Hepatic stellate cell (primary cell): ENCODE measurements around the gene MPST.
"Not testable (repeated sequence)": the region's sequence is repeated elsewhere in the genome, so short reads cannot be mapped to it uniquely, and the experiment has no call there.

Experiments
- DNase-seq: peaks from one replicate; pipeline ENCODE4 v3.0.0; 2011; ENCODE audit warnings: low spot score

The MPST gene

DNA sequence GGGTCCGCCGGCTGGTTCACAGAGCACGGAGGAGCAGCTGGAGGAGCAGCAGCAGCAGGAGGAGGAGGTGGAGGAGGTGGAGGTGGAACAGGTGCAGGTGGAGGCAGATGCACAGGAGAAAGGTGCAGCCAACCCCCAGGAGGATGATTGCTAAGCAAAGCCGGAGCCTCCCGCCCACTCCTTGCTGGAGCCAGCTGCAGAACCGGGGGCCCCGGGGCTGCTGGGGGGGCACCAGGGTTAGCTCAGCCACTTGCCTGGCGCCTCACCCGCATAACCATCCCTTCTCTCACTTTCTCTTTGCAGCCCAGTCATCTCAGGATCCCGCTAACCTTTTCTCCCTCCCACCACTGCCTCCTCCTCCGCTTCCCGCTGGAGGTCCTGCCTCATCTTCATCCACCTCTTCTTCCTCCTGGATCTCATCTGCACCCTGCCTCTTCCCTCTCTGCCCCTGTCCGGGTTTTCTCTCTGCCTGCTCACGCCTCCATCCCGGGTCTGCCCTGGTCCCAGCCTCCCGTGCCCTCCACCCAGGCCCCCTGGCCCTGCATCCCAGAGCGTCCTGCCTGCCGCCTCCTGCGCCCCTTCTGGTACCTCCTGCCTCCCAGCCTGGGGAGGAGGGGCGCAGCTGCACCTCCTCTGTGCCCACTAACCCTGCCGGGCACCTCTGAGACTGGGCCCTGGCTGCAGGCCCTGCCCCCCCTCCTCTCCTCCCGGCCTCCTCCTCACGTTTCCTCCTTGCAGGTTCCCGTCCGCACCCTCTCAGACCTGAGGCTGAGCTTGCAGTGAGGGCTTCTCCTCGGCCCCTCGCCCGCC lies 41.5 kb downstream of the MPST start:
- no peak for DNase-seq

DNA sequence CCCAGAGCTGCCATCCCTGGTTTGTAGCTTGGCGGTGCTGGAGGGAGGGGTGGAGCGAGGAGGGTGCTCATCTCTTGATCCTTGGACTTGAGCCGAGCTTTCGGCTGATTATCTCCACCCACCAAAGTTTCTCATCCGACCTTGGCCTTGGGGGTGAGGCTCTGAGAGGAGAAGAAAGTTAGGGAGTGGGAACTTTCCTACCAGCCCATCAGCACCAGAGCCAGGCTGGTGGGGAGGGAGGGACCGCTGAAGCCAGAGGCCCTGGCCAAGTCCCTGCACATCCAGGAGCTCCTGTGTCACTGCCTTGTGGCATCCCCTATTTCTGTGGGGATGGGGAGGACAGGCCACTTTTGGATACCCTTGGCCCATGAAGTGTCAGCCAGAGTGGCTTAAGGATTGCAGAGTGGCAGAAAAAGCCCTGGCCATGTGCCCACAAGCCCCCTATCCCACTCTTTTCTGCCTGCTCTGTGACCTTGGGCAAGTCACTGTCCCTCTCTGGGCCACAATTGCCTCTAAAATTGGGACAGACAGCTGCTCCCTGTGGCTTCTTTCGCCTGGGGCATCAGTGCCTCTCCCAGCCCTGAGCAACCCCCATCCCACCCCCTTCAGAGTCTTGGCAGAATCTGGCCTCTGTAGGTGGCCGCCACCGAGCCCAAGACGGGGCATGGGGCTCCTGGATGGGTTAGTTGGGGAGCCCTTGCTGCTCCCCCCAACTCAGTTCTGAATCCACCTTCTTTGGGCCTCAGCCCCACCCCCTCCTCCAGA lies 42.3 kb downstream of the MPST start:
- no peak for DNase-seq

DNA sequence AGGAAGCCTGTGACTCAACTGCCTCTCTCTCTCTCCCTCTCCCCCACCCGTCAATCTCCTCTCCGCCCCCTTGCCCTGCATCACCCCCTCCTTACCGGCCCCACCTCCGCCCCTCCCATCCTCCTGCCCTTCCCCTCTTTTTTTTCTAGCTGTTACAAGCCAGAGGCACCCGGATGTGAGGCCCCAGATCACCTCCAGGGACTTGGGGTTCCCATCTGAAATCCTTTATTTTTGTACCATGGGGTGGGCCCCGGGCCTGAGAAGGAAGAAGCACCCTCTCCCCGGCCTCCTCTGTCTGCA lies 42.8 kb downstream of the MPST start:
- DNase-seq, result no peak

DNA sequence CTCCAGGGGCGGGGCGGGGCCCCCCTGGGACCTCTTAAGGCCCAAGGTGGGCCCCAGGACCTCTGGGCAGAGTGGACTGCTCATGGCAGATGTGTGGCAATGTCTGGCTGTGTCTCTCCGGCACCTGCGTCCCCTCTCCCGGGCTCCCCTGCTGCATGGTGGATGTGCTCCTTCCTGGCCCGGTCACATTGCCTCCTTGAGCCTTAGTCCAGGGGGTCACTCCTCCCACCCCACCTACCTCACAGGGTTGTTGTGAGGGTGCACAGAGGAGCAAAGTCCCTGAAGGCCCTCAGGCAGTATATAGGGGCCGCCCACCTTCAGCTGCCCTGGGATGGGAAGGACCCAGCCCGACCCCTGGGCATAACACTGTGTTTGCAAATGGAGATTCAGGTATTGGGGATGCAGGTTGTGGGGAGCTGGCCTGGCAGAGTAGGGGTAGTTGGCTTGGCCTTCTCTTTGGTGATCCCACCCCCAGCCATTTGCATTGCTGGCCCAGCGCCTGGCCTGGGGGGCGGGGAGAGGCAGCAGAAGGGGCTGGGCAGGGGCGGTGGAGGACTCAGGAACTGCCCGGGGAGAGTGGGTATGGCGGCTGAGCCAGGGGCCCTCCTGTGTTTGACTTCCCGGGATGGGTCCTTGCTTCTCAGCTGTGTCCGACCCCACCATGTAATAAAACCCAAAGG lies 43.3 kb downstream of the MPST start:
- no peak for DNase-seq

DNA sequence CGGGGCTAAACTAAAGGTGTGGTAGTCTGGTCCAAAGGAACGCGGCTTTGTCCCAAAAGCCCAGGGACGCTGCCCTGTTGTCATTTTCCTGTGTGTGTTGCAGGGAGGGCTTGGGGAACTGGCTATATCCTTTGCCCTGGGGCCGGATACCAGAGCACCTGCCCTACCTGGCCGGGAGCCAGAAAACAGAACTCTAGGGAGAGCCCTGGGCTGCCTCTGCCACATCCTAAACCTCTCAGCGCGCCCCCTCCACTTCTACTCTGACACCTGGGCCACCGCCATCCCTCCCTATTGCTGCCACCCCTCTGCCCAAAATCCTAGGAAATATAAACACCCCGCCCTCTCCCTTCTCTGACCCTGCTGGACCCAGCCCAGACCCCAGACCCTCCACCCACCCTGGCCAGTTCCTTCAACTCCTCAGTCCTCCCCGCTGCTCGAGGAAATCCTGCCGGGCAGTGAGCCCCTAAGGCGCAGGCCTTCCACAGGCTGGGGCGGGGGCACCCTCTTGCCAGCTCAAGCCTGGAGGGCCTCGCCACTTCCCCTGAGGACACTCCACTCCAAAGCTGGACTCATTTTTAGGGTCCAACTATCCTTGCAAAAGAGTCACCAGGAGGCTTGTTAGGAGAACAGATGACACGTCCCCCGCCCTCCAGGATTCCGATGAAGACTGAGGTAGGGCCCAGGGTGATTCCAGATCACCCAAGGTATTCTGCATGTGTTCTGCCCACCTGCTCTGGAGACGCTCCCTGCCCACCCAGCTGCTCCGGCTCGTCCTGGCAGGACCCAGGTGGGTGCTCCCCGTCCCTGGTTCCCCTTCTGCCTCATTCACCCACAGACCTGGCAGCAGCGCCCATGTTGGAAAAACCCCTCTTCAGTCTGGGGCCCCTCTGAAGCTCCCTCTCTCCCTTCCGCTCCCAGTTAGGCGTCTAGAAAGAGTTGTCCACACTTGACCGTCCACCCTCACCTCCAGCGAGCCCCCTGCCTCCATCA lies 44.2 kb downstream of the MPST start:
- DNase-seq, result no peak

DNA sequence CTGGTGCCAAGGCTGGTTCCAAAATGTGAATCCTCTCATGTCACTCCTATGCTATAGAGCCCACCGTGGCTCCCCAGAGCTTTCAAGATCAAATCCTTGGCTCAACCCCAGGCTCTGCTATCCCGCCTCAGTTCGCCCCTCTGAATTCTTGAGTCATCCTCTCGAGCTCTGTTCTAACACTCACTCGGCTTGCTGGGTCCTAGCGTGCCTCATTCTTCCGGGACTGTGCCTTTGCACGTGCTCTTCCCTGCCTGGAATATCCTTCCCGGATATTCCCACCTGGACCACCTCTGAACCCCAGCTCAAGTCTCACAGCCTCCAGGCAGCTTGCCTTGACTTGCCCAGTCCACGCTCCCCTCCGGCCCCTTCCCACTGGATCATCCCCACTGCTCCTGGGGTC lies 45.0 kb downstream of the MPST start:
- no peak for DNase-seq

DNA sequence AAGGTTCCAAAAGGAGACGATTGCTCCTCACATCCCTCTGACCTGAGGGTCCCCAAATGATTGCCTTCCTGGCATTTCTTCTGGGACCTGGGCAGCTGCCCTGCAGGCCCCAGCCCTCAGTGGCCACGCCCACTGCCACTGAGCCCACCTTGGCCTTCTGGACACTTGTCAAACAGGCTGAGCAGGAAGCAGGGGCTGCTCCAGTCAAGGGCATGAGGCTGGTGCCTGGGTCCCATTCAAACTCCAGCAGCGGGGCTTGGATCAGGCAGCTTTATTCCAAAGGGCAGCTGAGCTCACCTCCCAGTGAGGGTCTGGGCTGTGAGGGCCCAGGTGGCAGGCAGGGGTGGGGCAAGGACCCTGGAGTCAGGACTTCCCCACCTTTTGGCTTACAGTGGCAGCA lies 45.6 kb downstream of the MPST start:
- no peak for DNase-seq

DNA sequence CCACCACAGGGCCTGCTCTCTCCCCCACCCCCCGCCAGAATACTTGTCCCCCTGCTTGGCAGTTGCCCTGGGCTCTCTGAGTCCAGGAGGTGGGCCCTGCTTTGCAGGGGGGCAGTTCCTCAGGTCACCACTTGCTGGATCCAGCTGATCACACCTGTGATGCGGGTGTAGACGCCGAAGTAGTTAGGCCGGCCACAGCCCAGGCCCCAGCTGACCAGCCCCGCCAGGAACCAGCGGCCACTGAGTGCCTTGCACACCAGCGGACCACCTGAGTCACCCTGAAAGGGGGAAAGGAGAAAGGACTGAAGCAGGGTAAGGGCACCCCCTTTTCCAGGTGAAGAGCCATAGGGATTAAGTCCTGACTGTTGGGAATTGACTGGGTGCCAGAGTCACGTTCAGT lies 46.4 kb downstream of the MPST start:
- DNase-seq, result no peak

DNA sequence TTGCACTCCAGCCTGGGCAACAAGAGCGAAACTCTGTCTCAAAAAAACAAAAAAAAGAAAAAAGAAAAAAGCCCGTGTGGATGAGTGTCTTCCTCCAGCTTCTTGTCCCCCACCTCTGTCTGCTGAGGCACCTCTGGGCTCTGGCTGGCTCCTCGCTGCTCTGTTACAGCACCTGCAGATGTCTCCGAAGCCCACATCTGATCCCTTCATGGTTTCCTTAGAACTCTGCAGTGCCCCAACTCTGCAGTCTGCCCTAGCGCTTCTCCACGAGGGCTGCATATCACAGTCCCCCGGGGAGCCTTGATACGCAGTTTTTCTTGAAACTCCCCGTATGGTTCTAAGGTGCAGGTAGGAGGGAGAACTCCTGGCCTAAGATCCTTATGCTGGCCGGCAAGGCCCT lies 47.9 kb downstream of the MPST start:
- DNase-seq, result no peak

DNA sequence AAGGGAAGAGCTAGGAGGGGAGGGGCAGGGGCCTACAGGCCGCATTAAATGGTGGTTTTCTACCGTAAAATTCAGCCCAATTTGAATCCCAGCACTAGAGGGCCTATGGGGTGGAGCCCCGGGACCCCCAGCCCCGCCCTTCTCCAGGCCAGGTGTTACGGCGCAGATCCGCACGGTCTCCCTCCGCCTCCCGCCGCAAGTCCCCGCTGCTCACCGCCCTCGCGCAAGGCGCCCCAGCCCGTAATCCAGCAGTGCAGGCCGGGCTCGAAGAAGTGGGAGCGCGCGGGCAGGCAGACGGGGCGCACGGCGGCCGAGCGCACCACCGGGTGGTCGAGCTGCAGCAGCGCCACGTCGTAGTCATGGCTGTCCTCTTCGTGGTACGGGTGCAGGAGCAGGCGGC lies 49.3 kb downstream of the MPST start:
- no peak for DNase-seq

DNA sequence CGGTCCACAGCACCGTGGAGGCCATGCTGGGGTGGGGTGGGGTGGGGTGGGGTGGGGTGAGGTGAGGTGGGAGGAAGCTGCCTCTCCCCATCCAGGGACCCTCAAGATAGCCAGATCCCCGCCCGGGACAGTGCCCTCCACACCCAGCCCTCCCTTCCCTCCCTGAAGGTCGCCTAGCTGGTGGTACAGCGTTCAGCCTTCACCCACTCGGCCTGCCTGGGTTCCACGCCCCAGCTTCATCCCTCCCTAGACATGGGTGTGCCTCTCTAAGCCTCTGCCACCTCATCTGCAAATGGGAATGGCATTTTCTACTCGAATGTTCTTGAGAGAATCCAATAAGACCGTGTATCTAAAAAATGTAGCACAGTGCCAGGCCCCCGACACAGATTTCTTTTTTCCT lies 49.8 kb downstream of the MPST start:
- no peak for DNase-seq

DNA sequence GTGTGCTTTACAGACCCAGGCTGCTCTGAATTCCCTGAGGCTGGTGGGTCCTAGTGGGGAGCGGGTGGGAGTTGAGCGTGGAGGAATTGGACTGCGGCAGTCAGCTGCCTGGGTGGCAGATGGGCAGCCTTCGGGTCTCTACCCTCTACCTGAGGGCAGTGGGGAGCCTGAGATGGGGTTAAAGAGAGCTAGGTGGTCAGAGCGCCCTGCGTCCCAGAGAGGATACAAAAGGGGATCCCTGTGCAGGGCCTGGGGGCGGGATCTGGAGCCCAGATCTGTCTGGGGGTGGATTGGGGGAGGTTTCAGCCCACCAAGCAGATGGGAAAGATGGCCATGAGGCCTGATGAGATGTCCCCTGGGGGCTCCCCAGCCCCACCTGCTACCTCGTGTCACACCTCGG lies 50.2 kb downstream of the MPST start:
- DNase-seq, result no peak

DNA sequence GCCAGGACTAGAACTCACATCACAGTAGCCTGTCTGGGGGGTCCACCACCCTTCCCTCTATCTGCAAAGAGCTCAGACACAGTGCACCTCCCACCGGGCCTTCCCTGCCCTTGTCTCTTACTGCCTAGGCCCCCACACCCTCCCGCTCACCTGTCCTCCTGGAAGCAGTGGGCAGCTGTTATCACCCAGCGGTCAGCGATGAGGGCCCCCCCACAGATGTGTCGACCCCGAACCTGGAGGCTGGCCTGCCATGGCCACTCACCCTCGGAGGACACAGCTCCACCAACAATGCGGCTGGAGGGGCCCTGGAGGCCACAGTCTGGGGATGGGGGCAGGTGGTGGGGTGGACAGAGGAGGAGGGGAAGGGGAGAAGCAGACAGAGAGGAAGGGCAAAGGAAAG lies 50.8 kb downstream of the MPST start:
- DNase-seq, result no peak

DNA sequence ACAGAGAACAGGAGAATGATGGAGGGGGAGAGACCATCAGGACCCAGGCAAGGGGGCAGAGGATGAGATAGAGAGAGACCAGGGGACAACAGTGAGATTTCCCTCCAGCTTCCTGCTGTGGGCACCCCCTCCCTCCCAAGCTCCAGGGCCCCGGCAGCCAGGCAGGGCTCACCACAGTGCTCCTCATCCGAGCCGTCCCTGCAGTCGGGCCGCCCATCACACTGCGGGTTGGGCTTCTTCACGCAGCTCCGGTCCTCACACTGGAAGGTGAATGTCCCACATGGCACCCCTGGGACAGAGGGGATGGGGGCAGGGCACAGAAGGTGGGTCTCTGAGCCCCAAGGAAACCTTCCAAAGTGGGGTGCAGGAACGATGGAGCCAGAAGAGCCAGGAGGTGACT lies 51.2 kb downstream of the MPST start:
- DNase-seq, result no peak

DNA sequence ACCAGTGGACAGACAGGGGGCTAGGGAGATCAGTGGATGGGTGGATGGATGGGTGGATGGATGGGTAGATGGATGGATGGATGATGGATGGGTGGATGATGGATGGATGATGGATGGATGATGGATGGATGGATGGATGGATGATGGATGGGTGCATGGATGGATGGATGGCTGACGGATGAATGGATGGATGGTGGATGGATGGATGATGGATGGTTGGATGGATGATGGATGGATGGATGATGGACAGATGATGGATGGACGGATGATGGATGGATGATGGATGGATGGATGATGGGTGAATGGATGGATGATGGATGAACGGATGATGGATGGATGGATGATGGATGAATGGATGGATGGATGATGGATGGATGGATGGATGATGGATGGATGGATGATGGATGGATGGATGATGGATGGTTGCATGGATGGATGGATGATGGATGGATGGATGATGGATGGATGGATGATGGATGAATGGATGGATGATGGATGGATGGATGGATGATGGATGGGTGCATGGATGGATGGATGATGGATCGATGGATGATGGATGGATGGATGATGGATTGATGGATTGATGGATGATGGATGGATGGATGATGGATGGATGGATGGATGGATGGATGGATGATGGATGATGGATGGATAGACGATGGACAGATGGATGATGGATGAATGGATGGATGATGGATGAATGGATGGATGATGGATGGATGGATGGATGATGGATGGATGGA lies 52.5 kb downstream of the MPST start:
- DNase-seq, result not testable (repeated sequence)

DNA sequence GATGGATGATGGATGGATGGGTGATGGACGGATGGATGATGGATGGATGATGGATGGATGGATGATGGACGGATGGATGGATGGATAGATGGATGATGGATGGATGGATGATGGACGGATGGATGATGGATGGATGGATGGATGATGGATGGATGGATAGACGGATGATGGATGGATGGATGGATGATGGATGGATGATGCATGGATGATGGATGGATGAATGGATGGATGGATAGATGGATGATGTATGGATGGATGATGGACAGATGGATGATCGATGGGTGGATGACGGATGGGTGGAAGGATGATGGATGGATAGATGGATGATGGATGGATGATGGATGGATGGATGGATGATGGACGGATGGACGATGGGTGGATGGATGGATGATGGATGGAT lies 53.1 kb downstream of the MPST start:
- no peak for DNase-seq

DNA sequence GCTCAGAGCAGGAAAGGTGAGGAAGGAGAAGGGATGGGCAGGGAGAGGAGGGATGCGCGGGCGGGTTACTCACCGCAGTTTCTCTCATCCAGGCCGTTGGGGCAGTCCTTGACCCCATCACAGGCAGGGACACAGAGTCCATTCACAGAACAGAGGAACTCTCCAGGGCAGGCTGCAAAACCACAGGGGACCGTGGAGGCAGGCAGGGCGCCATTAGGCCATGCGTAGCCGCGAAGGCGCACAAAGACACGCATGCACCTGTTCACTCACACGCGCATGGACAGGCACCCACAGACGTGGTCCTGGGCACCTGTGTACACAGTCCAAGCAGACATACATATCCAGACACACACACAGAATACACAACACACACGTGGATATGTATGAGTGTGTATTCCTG lies 55.0 kb downstream of the MPST start:
- DNase-seq, result no peak

DNA sequence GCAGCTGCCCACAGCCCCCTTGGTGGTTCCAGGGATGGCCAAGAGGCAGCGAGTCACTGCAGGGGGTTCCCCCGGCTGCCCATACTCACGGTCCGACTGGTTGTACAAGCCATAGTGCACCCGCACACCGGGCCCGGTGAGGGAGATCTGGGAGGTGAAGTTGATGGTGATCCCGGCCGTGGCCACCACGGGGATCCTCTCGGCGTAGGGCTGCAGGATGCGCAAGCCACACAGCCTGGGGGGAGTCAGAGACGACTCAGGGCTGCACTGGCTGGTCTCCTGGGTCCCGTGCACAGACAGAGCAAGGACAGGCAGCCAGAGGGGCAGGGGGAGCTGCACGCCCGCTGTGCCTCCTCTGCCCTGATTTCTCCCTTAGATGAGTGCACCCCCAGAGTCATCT lies 55.5 kb downstream of the MPST start:
- no peak for DNase-seq

DNA sequence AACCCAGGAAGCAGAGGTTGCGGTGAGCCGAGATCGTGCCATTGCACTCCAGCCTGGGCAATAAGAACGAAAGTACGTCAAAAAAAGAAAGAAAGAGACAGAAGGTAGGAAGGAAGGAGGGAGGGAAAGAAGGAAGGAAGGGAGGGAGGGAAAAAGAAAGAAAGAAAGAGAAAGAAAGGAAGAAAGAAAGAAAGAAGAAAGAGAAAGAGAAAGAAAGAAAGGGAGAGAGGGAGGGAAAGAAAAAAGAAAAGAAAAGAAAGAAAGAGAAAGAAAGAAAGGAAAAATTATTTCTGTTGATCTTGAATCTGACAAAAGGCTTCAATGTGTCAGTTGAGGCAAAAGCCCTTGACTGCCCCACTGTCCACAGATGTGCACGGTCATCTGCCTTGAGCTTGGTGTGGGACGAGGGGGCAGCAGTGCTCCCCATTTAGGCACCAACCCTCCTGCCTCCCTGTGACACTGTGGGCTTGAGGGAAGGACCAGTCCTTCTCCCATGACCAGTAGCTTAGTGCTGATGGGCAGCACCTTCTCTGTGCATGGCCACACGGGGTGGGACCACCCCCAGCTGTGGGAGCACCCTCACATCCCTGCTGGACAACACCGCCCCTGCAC lies 56.4 kb downstream of the MPST start:
- no peak for DNase-seq

DNA sequence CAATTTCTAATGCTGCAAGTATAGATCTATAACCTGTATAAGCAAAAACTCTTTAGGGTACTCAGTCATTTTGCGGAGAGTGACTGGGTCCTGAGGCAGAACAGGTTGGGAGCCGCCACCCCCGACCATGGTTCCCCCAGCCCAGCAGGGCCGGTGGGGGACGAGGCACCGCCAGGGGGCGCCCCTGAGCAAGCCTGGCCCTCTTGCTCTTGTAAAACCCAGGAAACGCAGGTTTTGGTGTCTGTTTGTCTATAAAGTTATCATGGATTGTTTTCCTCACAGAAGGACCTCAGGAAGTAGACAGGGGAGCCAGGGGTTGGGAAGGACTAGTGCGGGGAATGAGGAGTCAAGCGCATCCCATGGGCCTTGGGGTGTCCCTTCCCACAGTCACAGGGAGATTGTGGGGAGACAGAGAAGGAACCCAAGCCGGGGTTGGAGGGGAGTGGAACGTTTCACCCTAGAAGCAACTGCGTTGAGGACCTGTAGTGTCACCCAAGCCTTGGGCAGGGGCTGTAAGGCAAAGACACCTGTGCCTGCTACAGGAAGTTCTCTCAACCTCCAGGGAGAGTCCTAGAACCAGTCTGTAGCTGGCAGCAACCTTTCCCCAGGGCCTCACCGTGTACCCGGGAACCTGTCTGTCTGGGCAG lies 58.4 kb downstream of the MPST start:
- peak; percentile 90 for DNase-seq
